Vagina (tissue), 2 donors: ENCODE data around the gene FAM227A.

Experiments used
- POLR2A ChIP-seq, 2 donors: fragments of 450-650 bp; IDR thresholded peaks; one replicate each; pipeline ENCODE4 v1.6.1; 2017; ENCODE audit warnings: antibody characterized with exemption in 2 of 2, mild to moderate bottlenecking in 2 of 2, moderate library complexity in 2 of 2
- POLR2AphosphoS5 ChIP-seq, 2 donors: sonication (generic); formaldehyde crosslinking; IDR thresholded peaks; one replicate each; pipeline ENCODE4 v1.9.0; 2017; ENCODE audit warnings: antibody characterized with exemption in 2 of 2, mild to moderate bottlenecking in 2 of 2, low read depth in 1 of 2; ENCODE audit not compliant: insufficient read depth in 1 of 2
- TF ChIP-seq, protein P1 (sequence below), 3 experiments: fragments of 450-650 bp in 2 of 3; fragments of 200-600 bp in 1 of 3; sonication (generic) in 1 of 3; IDR thresholded peaks; one replicate each; pipeline ENCODE4 v1.5.1; 2017 to 2019; ENCODE audit warnings: antibody characterized with exemption in 3 of 3, mild to moderate bottlenecking in 2 of 3, moderate library complexity in 2 of 3

DNA sequence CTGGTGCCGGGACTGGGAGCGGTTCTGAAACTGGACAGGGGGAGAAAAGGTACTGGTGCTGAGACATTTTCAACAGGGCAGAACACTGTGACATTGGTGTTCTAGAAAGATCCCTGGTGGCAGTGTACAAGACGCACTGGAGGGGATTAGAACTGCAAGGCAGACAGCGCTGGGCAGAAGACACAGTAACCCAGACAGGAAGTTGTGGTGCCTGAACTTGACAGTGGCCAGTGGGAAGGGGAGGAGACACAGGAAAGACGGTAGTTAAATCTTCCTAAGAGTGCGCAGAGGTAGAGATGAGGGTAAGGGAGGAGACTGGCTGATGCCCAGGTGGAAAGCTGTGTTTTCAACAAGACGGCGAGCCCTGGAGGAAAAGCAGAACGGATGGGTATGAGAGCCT, 24.5 kb downstream of the FAM227A start:
- TF ChIP-seq, protein P1, sequence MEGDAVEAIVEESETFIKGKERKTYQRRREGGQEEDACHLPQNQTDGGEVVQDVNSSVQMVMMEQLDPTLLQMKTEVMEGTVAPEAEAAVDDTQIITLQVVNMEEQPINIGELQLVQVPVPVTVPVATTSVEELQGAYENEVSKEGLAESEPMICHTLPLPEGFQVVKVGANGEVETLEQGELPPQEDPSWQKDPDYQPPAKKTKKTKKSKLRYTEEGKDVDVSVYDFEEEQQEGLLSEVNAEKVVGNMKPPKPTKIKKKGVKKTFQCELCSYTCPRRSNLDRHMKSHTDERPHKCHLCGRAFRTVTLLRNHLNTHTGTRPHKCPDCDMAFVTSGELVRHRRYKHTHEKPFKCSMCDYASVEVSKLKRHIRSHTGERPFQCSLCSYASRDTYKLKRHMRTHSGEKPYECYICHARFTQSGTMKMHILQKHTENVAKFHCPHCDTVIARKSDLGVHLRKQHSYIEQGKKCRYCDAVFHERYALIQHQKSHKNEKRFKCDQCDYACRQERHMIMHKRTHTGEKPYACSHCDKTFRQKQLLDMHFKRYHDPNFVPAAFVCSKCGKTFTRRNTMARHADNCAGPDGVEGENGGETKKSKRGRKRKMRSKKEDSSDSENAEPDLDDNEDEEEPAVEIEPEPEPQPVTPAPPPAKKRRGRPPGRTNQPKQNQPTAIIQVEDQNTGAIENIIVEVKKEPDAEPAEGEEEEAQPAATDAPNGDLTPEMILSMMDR (IDR thresholded peaks at IDR 0.05): no peak
- TF ChIP-seq POLR2A (IDR thresholded peaks at IDR 0.05): no peak
- TF ChIP-seq POLR2AphosphoS5 (IDR thresholded peaks at IDR 0.05; ENCODE audit: insufficient read depth in 1 of 2, low read depth in 1 of 2): no peak
